HG03378 (cell line): ENCODE measurements around the gene TMEM272.

Experiments used
- ATAC-seq: cut with Tn5 transposase; IDR thresholded peaks from one replicate; pipeline ENCODE4 v1.9.1; 2021; ENCODE audit warnings: mild to moderate bottlenecking, moderate library complexity; ENCODE audit not compliant: unreplicated experiment

The TMEM272 gene

DNA sequence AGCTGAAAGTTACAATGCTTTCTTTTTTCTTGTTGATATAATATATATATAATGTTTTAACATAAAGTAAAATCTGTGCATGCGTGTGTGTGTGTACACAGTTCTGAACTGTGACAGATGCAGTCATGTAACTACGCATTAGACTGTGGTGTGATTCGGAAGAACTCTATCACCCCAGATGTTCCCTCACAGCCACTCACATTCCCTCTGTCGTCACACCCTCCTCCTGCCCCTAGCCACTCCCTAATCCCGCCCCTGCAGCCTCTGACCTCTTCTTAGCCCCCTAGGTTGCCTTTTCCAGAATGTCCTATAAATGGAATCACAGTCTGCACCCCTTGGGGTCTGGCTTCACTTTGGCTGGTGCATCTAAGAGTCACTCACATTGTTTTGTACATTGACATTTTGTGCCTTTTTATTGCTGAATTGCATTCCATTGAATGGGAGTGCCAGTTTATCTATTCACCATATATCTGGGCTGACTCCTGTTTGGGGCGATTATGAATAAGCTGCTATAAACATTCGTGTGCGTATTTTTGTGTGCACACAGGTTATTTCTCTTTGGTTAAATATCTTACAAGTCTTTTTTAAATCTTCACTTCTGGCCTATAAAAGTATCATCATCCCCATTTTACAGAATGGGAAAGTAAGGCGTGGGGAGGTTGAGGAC lies 61.4 kb downstream of the TMEM272 start:
- ATAC-seq: no peak

DNA sequence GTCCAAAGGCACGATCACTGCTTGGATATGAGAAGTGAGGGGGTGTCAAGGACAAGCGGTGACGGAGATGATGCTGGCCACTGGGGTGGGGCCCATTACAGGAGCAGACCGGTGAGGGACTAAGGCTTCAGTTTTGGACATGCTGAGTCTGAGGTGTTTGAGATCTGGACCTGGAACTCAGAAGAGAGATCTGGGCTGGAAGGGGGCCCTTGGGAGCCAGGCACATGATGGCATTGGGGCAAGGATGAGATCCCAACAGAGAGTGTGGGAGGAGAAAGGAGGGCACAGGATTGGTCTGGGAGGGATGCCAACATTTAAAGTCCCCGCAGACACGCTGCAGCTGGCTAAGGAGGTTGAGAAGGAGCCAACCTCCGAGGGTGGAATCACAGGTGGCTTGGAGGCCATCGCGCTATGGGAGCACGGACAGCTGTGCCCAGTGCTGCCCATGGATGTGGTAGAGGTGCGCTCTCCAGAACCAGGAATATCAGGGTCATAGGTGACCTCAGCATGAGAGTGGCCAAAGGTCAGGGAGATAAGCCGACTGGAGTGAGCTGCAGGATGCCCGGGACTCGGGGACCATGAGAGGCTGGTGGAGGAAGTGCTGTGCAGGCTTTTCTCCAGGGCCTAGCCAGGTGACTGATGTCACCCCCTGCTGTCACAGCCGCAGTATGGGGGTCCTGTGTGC lies 62.8 kb downstream of the TMEM272 start:
- ATAC-seq: no peak

DNA sequence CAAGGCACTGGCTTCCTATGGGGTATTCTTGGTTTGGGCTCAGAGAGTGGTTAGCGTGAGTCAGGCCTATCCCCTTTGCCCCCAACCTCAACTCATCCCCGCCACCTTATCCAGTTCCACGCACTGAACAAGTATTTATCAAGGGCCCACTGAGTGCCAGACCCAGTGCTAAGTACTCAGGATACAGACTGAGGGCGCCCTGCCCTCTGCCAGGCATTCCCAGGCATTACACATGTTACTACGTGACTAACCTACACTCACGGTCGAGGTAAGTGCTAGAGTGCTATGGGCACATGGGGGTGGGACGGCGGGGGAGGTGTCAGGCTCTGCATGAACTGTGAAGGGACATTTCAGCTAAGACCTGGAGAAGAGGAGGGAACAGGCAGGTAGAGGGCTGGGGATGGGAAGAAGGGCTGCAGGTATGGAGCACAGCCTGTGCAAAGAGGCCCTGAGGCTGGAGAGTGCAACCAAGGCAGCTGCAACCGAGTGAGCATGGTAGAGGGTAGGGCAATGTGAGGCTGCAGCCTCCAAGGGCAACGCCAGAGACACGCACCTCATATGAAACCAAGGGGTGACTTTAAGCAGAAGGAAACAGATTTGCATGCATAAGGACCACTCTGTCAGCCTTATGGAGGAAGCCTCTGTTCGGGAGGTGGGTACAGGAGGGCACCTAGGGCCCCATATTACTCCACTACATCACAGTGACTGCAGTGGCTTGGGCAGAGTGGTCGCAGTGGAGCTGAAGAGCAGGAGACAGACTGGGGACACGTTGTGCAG lies 63.5 kb downstream of the TMEM272 start:
- ATAC-seq: no peak

DNA sequence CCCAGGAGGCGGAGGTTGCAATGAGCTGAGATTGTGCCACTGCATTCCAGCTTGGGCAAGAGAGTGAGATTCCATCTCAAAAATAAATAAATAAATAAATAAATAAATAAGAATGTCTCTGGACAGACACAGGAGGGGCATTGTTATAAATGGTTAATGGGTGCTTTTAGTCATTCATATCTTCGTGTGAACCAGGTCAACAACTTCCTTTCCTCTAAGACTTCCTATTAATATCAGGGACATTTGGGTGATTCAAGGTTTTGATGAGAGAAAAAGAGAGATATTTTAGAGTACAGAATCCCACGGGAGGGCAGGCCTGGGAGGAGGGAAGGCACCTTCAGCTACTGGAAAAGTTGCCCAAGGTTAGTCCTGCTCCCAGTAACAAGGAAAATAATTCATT lies 64.9 kb downstream of the TMEM272 start:
- no peak for ATAC-seq

DNA sequence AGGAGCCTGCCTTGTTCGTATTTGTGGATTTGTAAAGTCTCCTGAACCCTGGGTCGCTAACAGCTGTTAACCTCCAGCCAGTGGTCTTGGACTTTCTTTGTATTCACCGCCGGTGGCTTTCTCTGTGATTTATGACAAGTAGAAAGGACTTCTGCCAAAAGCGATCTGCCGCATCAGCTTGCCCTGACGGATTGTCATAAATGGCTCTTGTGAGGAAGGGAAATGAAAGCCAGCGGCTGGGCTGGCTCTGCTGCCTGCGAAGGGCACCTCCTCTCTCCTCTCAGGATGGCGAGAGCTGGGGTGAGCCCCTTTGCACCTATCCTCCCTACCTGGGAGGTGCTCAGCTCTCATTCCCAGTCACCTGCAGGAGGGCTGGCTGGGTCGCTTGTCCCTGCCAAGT lies 66.6 kb downstream of the TMEM272 start:
- no peak for ATAC-seq

DNA sequence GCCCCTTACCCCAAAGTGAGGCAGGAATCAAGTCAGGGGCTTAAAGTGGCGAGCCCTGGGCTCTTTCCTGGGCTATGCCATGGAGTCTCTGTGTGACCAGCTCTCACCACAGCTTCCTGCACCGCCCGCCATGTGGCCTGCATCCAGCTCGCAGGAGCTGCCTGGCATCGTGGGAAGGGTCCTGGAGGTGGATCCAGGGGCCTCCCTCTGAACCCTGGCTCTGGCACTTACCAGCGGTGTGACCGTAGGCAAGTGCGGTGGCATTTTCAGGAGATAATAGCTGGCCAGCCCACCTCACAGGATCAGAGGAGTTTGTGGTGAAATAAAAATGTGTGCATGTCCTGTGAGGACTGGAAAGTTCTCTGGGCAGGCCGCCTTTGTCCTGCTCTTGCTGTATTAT lies 67.1 kb downstream of the TMEM272 start:
- ATAC-seq: no peak

DNA sequence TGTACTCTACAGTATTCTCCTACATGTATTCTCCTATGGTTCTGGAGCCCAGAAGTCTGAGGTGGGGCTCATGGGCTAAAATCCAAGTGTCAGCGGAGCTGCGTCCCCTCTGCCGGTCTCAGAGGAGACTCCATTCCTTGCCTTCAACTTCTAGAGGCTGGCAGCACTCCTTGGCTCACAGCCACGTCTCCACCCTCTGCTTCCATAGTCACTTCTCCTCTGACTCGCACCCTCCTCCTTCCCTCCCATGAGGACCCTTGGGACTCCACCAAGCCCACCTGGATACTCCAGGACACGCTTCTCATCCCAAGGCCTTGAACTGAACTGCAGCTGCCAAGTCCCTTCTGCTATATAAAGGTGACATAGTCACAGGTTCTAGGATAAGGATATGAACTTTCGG lies 68.8 kb downstream of the TMEM272 start:
- no peak for ATAC-seq

DNA sequence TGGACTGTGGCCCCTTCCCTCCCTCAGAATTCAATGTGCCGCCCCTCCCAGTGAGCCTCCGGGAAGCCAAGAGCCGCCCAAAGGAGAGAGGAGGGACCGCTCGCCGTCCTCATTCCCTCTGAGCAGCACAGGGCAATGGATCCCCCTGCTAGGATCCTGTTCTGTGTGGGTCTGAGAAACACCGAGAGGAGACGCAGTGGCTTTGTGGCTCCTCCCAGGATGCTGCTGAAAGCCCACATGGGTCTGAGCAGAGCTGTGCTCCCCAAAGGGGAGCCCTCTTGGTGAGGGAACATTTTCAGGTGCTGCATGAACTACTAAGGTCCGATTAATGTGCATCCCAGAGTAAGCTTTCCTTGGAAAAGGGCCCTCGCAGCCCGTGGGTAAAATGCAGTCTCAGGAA lies 71.5 kb downstream of the TMEM272 start:
- no peak for ATAC-seq

DNA sequence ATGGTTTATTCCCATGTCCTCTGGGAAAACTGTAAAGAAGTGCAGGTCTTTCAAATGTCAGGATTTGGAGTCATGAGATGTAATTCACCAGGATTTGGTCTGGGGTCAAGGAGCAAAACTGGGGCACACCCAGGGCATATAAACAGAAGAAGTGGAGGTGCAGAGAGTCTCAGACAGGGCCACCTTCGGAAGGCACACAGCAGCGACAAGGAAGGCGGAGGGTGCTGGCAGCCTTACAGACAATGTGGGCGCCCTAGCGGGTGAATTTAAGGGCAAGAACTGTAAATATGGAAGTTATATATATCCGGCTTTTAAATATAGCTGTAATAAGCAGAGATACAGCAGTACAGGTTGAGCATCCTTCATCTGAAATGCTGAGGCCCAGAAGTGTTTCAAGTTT lies 72.2 kb downstream of the TMEM272 start:
- ATAC-seq: no peak

DNA sequence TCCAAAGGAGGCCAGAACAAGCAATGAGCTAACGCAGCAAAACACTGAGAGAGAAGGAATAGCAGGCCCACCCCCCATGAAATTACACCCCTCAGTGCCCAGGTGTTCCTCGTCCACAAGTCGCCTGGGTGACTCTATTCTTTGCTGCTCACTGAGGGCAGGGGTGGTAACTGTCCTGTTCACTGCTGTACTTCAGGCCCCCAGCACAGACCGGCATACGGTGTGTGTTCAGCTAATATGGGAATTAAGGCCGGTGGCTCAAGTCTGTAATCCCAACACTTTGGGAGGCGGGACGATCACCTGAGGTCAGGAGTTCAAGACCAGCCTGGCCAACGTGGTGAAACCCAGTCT lies 72.9 kb downstream of the TMEM272 start:
- no peak for ATAC-seq

DNA sequence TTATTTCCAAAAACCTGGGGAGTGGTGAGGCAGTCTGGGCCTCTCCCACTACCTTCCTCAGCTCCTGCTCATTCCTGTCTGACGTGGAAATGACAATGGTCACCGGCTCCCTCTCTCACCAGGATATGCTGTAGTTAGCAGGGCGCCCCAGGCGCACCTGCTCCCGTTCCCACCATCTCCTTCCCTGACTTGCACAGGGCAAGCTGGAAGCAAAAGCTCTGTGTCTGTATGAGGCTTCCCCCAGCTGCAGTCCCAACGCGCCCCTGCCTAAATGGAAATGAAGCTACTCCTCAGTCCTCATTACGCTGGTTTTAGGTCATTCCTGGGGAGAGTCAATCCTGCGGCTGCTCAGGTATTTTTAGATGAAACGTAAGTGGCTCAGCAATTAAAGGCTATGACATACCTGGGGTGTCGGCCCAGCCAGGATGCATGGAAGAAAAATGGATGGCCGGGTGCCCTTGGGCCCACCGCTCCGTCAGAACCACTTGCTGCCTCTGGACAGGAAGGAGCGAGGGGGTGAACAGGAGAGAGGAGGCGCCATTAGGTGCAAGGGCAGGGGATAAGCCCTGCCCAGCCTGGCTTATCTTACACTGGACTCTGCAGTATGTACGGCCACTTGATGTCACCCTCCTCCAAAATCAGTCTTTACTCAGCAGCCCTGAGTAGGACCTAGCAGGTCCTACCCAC lies 73.4 kb downstream of the TMEM272 start:
- no peak for ATAC-seq

DNA sequence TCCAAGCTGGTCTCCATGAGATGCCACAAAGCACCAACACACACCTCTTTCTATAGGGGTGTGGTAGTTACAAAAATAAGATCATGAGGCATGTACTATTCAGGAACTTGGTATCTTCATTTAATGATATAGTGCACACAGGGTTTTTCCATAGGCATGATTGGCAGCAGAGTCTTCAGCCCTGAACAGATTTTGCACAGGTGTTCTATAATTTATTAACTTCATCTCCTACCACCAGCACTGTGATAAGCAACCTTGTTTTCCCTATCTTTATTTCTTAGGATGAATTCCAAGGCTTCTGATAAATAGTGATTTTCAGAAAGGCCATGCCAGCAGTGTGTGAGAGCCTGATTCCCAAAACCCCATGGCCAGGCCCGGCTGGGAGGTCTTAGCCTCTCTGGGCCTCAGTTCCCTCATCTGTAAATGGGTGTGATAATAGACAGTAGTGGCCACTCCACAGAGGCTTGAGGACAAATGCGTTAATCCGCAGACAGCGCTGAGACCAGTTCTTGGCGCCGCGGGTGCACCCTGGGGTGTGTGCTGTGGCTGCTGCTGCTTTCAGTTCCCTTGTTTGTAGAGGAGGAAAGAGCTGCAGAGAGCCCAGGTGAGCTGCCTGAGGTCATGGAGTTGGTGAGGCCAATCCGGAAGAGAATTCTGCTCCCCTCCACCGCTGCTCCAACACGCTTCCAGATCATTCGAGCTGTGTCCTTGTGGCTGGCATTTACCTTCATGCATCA lies 74.1 kb downstream of the TMEM272 start:
- no peak for ATAC-seq

DNA sequence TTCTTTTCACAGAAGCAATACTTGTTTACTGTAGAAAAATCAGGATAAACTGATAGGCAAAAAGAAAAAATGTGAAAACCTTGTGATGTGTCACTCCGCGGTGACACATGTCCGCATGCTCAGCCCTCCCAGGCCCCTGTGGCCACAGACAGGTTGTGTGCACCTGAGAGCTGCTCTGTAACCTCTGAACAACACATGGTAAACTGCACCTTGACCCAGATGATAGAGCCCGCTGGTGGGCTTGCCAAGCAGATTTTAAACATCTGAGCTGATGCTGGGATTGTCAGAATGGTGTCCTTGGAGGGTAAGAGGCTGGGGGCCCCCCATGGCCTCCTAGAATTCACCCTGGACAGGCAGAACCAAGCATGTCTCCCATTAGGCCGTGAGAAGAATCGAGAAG lies 74.8 kb downstream of the TMEM272 start:
- ATAC-seq: no peak

DNA sequence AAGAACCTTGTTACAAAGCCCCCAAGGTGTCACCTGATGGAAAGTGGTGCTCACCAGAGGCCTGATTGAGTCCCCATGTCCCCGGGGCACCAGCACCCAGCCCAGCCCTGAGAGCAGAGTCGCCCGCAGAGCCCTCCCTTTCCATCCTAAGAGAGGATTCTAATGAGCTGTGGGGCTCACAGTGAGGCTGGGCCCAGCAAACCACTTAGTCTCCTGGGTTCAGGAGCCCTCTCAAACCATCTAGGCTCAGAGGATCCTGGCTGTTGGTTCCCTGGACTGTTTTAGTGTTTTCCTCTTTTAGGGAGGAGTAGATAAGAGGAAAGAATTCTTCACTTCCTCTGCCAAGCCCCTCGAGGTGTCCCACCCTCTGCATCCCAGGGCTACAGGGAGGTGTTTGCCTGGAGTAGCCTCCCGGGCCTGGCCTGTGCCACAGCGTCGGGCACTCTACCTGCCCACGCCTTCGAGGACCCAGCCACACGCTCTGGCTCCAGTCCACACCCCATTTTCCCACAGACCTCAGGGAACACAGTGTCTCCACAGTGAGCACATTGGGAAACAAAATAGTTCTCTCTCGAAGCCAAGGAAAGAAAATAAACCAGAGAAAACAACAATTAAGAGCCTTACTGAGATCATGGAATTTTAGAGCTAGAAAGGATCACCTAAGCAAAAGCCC lies 75.4 kb downstream of the TMEM272 start:
- no peak for ATAC-seq

DNA sequence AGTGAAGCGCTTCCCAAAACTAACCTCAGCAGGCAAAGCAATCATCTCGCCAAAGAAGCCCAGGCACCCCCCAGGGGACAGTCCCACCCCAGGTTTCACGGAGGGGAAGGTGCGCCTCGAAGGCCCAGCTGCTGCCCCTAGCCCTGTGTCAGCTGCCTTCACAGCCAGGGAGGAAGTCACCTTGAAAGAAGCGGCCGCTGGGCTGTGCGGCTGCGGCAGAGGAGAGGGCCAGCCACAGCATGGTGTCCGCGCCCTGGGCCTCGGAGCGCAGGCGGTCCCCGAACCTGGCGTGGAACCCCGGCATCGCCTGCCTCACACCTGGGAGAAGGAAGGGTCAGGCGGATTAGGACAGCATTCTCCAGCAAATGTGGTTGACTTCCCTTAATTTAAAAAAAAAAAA lies 76.0 kb downstream of the TMEM272 start:
- no peak for ATAC-seq

DNA sequence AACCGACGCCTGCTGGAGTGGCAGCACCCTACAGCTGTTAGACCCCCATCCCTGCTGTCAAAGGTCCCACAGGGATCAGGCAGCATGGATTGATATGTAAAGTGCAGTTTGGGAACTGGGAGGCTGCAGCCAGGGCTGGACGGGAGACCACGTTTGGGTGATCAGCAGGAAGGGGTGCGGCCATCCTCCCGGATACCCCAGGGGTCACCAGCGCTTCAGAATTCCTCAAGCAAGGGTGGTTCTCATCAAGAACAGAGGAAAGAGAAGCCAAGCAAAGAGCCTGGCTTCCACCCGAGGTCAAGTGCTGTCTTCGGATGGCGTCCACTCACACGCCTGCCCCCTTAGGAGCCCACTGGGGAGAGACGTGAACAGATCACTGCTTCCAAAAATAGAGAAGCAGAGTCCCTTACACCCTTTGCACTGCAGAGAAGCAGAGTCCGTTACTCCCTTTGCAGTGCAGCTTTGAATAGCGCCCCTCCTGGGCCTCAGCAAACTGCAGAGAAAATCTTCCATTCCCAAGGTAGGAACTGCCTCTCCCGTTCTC lies 76.5 kb downstream of the TMEM272 start:
- ATAC-seq: no peak

DNA sequence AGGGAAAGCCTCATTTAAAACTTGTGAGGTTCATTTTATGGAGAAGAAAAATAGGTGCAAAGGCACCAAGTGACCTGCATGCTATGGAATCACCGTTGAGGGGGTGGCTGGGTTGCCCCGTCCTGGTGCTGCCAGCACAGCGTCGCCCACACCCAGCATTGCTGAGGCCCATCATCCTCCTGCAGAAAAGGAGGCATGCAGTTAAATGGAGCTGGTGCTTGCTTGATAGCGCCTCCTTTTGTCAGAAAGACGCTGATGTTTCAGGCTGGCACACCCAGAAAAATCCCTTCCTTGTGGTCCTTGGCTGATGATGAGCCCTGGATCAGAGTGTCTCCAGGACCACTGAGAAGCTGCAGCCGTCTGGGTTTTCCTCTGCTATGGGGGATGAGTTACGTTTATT lies 77.9 kb downstream of the TMEM272 start:
- no peak for ATAC-seq

DNA sequence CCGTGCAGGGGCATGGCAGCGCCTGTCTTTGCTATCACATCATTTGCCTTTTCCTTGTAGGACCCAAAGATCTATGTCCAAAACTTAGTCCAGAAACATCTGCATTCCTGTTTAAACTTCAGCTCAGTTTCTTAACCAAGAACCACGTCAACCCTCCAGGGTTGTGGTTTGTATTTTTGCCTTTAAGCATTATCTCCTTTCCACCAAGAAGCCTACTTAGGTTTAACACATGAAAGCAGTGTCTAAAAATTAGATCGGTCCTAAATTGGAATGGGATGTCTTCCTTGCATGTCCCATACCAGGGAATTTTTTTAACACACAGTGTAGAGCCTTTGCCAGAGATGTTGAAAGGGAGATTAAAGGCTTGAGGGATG lies 79.8 kb downstream of the TMEM272 start:
- ATAC-seq: no peak

DNA sequence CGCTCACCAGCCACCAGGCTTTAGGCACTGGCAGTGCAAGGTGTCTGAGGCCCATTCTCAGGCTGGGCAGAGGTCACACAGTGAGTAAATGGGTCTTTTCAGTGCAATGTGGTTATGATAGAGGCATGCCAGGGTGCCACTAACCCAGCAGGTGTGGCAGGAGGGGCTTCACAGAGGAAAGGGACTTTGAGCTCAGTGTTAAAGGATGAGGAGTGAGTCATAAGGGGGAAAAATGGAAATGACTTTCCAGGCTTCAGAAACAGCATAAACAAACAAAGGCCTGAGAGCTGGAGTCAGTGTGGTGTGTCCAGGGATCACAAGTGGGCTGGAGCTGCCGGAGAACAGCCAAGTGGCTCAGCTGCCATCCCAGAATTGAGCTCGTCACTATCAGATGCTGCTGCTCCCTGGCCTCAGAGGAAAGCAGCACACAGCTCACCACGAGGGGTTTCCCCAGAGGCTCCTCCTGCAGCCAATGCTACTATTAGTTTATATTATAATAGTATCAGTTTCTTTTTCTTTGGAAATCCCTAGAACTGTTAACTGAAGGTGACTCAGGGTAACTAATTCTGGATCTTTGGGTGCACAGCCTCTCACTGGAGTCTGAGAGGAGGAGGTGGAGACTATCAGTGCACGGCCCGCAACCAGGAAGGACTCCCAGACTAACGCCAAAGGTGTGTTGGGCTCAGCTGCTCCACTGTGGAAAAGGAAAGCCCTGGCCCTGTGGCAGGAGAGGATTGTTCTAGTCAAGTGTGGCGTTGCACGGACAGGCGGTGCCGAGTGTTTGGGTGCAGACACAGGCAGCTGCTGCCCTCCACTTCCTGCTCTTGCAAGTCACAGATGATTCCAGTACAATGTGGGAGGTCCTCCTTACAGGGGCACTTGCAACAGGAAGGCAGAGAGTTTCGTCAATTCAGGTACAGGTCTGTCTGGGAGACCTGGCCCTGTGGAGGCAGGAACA lies 80.5 kb downstream of the TMEM272 start:
- ATAC-seq: peak; percentile 91
